Activated naive CD4-positive, alpha-beta T cell treated with anti-CD3 and anti-CD28 coated beads, Interleukin-2, amount 10 ng/mL, durations not matched to agents 7 days and 5 days (primary cell): Measurements from ENCODE around the gene PIAS4.
A peak's percentile ranks its signal among the peaks of the same experiment; 100 is the strongest.

Experiments used
- CTCF ChIA-PET: fragments of 350-600 bp; sonication (Branson Sonifier 250); formaldehyde crosslinking; loops from one replicate; lab custom pipeline; 2021; ENCODE audit warnings: antibody characterized with exemption; lab: Charles Lee
- DNase-seq: peaks from one replicate; pipeline ENCODE4 v3.0.0-alpha.2; 2020
- H3K27ac Mint-ChIP-seq: one replicate; pipeline ENCODE4 v1.8.0; 2021; ENCODE audit warnings: mild to moderate bottlenecking, moderate library complexity, mixed read lengths
- H3K27me3 Mint-ChIP-seq: one replicate; pipeline ENCODE4 v1.8.0; 2021; ENCODE audit warnings: mild to moderate bottlenecking, mixed read lengths
- H3K36me3 Mint-ChIP-seq: one replicate; pipeline ENCODE4 v1.8.0; 2021; ENCODE audit warnings: mixed read lengths
- H3K4me1 Mint-ChIP-seq: one replicate; pipeline ENCODE4 v1.8.0; 2021; ENCODE audit warnings: mixed read lengths
- H3K4me3 Mint-ChIP-seq: one replicate; pipeline ENCODE4 v1.8.0; 2021; ENCODE audit warnings: mild to moderate bottlenecking, moderate library complexity, mixed read lengths
- H3K9me3 Mint-ChIP-seq: one replicate; pipeline ENCODE4 v1.8.0; 2021; ENCODE audit warnings: mixed read lengths

PIAS4 gene

GRCh38 chr19:4082172-4082571, 74.6 kb downstream of the PIAS4 start:
- Mint-ChIP-seq H3K27ac (no peak overlapping the region), H3K4me3 (no peak overlapping the region), H3K9me3 (no peaks in the 10 kb centered on the region), H3K27me3 (no peaks in the 10 kb centered on the region), H3K4me1 (peaks cover 61% of the 10 kb centered on the region), H3K36me3 (peaks cover 2% of the 10 kb centered on the region)
- CTCF ChIA-PET = no interaction called here
- no peak for DNase-seq

- no peaks in the 10 kb centered on the region for H3K27me3 Mint-ChIP-seq
- DNase-seq = peak; percentile 68
- H3K4me1 Mint-ChIP-seq = peaks cover 63% of the 10 kb centered on the region
- no peaks in the 10 kb centered on the region for H3K9me3 Mint-ChIP-seq
- peak overlapping the region; percentile 77 for H3K27ac Mint-ChIP-seq
- peak overlapping the region; percentile 57 for H3K4me3 Mint-ChIP-seq
- CTCF ChIA-PET = no interaction called here
- peaks cover 5% of the 10 kb centered on the region for H3K36me3 Mint-ChIP-seq
Observed at GRCh38 chr19:4083677-4084546, 76.4 kb downstream of the PIAS4 start.

GRCh38 chr19:4084547-4084877, 77.0 kb downstream of the PIAS4 start:
- CTCF ChIA-PET = no interaction called here
- H3K27me3 Mint-ChIP-seq = no peaks in the 10 kb centered on the region
- H3K27ac Mint-ChIP-seq = peak overlapping the region; percentile 50
- DNase-seq = no peak
- peaks cover 5% of the 10 kb centered on the region for H3K36me3 Mint-ChIP-seq
- peak overlapping the region; percentile 20 for H3K4me3 Mint-ChIP-seq
- no peaks in the 10 kb centered on the region for H3K9me3 Mint-ChIP-seq
- H3K4me1 Mint-ChIP-seq = peaks cover 66% of the 10 kb centered on the region

- Mint-ChIP-seq H3K36me3 (peaks cover 7% of the 10 kb centered on the region), H3K27me3 (no peaks in the 10 kb centered on the region), H3K9me3 (no peaks in the 10 kb centered on the region), H3K4me1 (peaks cover 72% of the 10 kb centered on the region), H3K27ac (peak overlapping the region; percentile 84), H3K4me3 (no peak overlapping the region)
- CTCF ChIA-PET = interaction anchor here (1.6 kb wide), 1 partner anchor 9 kb away, joined by 3 read pairs; no protein-coding TSS in a partner anchor
- no peak for DNase-seq
Observed at GRCh38 chr19:4086411-4086867, 78.9 kb downstream of the PIAS4 start.

GRCh38 chr19:4087787-4088679, 80.5 kb downstream of the PIAS4 start:
- peaks cover 7% of the 10 kb centered on the region for H3K36me3 Mint-ChIP-seq
- no peaks in the 10 kb centered on the region for H3K27me3 Mint-ChIP-seq
- CTCF ChIA-PET = interaction anchor here (1.0 to 1.6 kb wide), 4 partner anchors 11 to 52 kb away, joined by 3 to 7 read pairs (median 4); no protein-coding TSS in a partner anchor
- no peaks in the 10 kb centered on the region for H3K9me3 Mint-ChIP-seq
- DNase-seq = no peak
- peaks cover 72% of the 10 kb centered on the region for H3K4me1 Mint-ChIP-seq
- peak overlapping the region; percentile 98 for H3K27ac Mint-ChIP-seq
- peak overlapping the region; percentile 70 for H3K4me3 Mint-ChIP-seq

- Mint-ChIP-seq H3K27me3 (no peaks in the 10 kb centered on the region), H3K36me3 (peaks cover 15% of the 10 kb centered on the region), H3K27ac (peak overlapping the region; percentile 98), H3K9me3 (no peaks in the 10 kb centered on the region), H3K4me3 (peak overlapping the region; percentile 70), H3K4me1 (peaks cover 70% of the 10 kb centered on the region)
- DNase-seq = peak; percentile 86
- CTCF ChIA-PET = interaction anchor here (1.0 to 1.6 kb wide), 4 partner anchors 16 to 51 kb away, joined by 3 to 7 read pairs (median 4); no protein-coding TSS in a partner anchor
Observed at GRCh38 chr19:4088975-4089374, 81.4 kb downstream of the PIAS4 start.
